GM12878 (cell line): ENCODE measurements around the gene YDJC. TPM values are rescaled to one million over a fixed set of nuclear protein-coding genes. Genes with fewer than 3 reads are reported as not detected.

Source experiments
- BHLHE40 ChIP-seq, 2 experiments: fragments of 450-650 bp in 1 of 2; IDR thresholded peaks; 2 replicates each; pipeline ENCODE4 v1.6.1; 2011 to 2017; ENCODE audit warnings: low read depth in 2 of 2, borderline replicate concordance in 1 of 2, improper control_type of control experiment in 1 of 2, low read length in 1 of 2, mild to moderate bottlenecking in 1 of 2
- EGR1 ChIP-seq, 2 experiments: IDR thresholded peaks; 1 replicate in 1 of 2; 2 replicates in 1 of 2; pipeline ENCODE4 v1.6.1; 2011 to 2012; ENCODE audit warnings: low read depth in 2 of 2, low read length in 2 of 2, borderline replicate concordance in 1 of 2, mild to moderate bottlenecking in 1 of 2, moderate library complexity in 1 of 2
- HDAC6 ChIP-seq: fragments of 200-600 bp; sonication (generic); IDR thresholded peaks from one replicate; pipeline ENCODE4 v1.8.0; 2017; ENCODE audit warnings: antibody characterized with exemption; ENCODE audit not compliant: unreplicated experiment
- JUND ChIP-seq: IDR thresholded peaks from 2 replicates; pipeline ENCODE4 v1.6.1; 2012; ENCODE audit warnings: low read depth, mild to moderate bottlenecking, low read length, improper control_type of control experiment, moderate library complexity
- RUNX3 ChIP-seq: IDR thresholded peaks from 2 replicates; pipeline ENCODE4 v1.6.1; 2012; ENCODE audit warnings: low read length, inconsistent platforms
- SIX5 ChIP-seq: IDR thresholded peaks from 2 replicates; pipeline ENCODE4 v1.6.1; 2011; ENCODE audit warnings: mild to moderate bottlenecking, low read depth, low read length, moderate library complexity; ENCODE audit not compliant: severe bottlenecking
- YY1 ChIP-seq: IDR thresholded peaks from 2 replicates; pipeline ENCODE4 v1.6.1; 2011; ENCODE audit warnings: low read depth, mild to moderate bottlenecking, low read length
- ZNF592 ChIP-seq: fragments of 450-650 bp; IDR thresholded peaks from 2 replicates; pipeline ENCODE4 v1.6.1; 2017; ENCODE audit warnings: mild to moderate bottlenecking, moderate library complexity
- polyA plus RNA-seq, 11 experiments: library from polyadenylated mRNA; depleted of rRNA in 4 of 11; unstranded in 6 of 11; stranded (reverse) in 5 of 11; fragments of >200 nt; fragmentation: Nextera tagmentation in 4 of 11; fragmentation: Illumina TruSeq in 1 of 11; extraction: Ambion mirVana in 4 of 11; extraction: Trizol in 1 of 11; gene quantifications; 1 replicate in 1 of 11; 2 replicates in 10 of 11; pipeline versions ENCODE4 v1.2.1 to v1.2.3, GENCODE V29; 2011 to 2016; ENCODE audit warnings: inconsistent platforms in 2 of 11, missing spikeins in 2 of 11, low read depth in 1 of 11
- total RNA-seq, 4 experiments: library from RNA; depleted of rRNA in 3 of 4; stranded (reverse); fragments of >200 nt in 3 of 4; fragmentation: Illumina TruSeq in 1 of 4; extraction: Trizol in 1 of 4; gene quantifications; 2 replicates each; pipeline versions ENCODE4 v1.2.1 to v1.2.3, GENCODE V29; 2013 to 2021

YDJC gene
- total and polyA plus RNA-seq, 10 of the 15 experiments (the other 5 are each of a cell fraction or from before 2014, with no cell fraction given): 1.00 to 77.6 (median 38.4) TPM

GRCh38 chr22:21641417-21641788, 11.6 kb upstream of the YDJC start (continued):
- TF ChIP-seq ZNF592 (no peak), SIX5 (no peak), EGR1 (IDR thresholded peaks at IDR 0.05; ENCODE audit: borderline replicate concordance in 1 of 2, low read depth in 2 of 2, low read length in 2 of 2) (no peak), JUND (no peak), BHLHE40 (IDR thresholded peaks at IDR 0.05; ENCODE audit: borderline replicate concordance in 1 of 2, low read depth in 2 of 2, low read length in 1 of 2) (no peak), HDAC6 (peak; percentile 39), YY1 (0 out of 2 replicates have a peak, but pooled peaks have one; percentile 14), RUNX3 (peak; percentile 61; the same call in 1 of the 2 replicates)
